GM10248 (cell line): ENCODE results near the gene ARMC2.
"Not testable (repeated sequence)": the region's sequence is repeated elsewhere in the genome, so short reads cannot be mapped to it uniquely, and the experiment has no call there.

ENCODE experiments used
- CTCF ChIA-PET: fragments of 300-600 bp; sonication (Branson Sonifier 250); formaldehyde crosslinking; extraction: SDS; loops from one replicate; lab custom pipeline; 2021; ENCODE audit warnings: antibody characterized with exemption; lab: Yijun Ruan, JAX
- POLR2A ChIA-PET: fragments of 350-650 bp; sonication (Branson Sonifier 250); formaldehyde crosslinking; extraction: SDS; loops from one replicate; lab custom pipeline; 2020; ENCODE audit warnings: antibody characterized with exemption; lab: Yijun Ruan, JAX
- DNase-seq: peaks from one replicate; pipeline ENCODE4 v3.0.0; 2012; ENCODE audit errors: extremely low spot score
- TF ChIP-seq, protein P1 (sequence below): IDR thresholded peaks from 2 replicates; pipeline ENCODE4 v1.5.1; 2012; ENCODE audit warnings: mild to moderate bottlenecking, low read depth; ENCODE audit errors: extremely low read depth, missing control alignments, control extremely low read depth

ARMC2 gene

DNA sequence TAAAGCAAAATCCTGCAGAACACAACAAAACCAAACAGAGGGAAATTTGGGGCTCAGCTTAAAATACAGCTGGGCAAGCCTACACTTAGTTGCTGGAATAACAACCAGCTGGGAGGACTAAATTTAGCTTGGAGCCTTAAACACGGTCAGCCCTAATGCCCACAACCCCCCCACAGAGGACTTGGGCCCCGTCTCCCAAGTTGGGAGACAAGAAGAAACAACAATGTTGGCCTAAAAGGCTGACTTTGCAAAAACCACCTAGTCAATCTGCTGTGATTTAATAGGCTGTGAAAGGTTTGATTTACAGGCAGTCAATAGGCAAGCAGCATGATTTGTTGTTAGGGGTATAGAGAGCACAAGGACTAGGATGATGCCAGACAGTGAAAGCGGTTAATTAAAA, 40.3 kb upstream of the ARMC2 start:
- no peak for DNase-seq
- POLR2A ChIA-PET, result no interaction called here
- CTCF ChIA-PET, result interaction anchor here (1.2 to 1.3 kb wide), 2 partner anchors 10 to 20 kb away, joined by 3 read pairs; no protein-coding TSS in a partner anchor
- TF ChIP-seq, protein P1, sequence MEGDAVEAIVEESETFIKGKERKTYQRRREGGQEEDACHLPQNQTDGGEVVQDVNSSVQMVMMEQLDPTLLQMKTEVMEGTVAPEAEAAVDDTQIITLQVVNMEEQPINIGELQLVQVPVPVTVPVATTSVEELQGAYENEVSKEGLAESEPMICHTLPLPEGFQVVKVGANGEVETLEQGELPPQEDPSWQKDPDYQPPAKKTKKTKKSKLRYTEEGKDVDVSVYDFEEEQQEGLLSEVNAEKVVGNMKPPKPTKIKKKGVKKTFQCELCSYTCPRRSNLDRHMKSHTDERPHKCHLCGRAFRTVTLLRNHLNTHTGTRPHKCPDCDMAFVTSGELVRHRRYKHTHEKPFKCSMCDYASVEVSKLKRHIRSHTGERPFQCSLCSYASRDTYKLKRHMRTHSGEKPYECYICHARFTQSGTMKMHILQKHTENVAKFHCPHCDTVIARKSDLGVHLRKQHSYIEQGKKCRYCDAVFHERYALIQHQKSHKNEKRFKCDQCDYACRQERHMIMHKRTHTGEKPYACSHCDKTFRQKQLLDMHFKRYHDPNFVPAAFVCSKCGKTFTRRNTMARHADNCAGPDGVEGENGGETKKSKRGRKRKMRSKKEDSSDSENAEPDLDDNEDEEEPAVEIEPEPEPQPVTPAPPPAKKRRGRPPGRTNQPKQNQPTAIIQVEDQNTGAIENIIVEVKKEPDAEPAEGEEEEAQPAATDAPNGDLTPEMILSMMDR, result no peak

DNA sequence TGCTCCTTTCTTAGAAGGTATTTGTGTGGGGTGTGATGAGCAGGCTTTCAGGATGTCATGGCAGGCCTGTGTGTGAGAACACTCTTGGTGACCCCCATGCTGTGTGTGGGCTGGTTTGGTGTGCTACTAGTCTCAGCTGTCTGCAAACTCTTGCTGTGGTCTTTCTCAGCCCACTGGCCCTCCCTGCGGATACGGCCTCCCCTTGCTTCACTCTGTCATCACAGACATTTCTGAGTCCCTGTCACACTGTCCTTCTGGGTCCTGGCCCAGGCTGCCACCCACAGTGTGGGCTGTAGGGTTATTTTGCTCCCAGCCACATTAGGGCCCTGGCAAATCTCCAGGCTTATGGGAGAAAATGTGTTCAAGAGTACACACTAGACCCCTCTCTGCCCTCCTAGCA, 39.0 kb upstream of the ARMC2 start:
- TF ChIP-seq, protein P1, result no peak
- CTCF ChIA-PET, result no interaction called here
- POLR2A ChIA-PET, result no interaction called here
- no peak for DNase-seq

DNA sequence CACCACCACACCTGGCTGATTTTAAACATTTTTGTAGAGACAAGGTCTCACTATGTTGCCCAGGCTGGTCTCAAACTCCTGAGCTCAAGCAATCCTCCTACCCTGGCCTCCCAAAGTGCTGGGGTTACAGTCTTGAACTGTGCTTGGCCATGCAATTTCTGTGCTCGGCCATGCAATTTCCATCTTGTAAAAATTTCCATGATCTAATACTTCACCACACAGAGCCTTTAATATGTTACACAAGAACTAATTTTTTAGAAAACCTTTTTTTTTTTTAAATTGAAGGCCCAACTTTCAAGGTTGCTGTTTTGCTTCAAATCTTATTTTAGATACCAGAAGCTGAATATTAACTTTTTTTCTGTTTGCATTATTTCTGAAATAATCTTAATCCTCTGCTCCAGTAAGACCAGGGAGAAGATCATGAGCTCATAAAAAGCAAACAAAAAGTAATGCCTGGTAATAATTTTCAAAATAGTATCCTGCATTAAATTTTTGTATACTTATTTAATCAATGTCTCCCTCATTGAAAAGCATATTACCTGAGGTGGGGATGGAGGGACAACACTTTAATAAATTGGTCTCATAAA, 38.1 kb upstream of the ARMC2 start:
- POLR2A ChIA-PET, result no interaction called here
- DNase-seq, result no peak
- CTCF ChIA-PET, result interaction anchor here (0.9 to 1.8 kb wide), 3 partner anchors 9 to 12 kb away, joined by 3 to 10 read pairs (median 4); no protein-coding TSS in a partner anchor
- TF ChIP-seq, protein P1, result no peak

DNA sequence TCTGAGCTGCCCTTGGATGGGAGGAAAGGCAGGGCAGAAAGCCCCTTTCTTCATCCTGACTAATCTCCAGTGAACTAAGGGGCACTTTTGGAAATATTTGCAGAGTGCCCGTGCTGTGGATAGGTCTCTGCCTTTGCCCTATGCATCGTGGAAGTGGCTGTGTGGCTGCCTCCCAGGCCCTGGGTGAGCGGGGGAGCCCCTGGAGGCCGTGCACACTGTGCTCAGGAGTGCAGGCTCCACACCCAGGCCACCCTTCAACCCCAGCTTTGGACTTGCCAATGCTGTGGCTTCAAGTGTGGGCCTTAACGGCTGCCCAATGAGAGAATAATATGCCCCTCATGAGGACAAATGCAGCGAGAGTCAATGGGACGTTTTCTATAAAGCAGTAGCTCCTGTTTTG, 36.7 kb upstream of the ARMC2 start:
- ChIA-PET CTCF (interaction anchor here (1.8 kb wide), 1 partner anchor 10 kb away, joined by 10 read pairs; no protein-coding TSS in a partner anchor), POLR2A (no interaction called here)
- DNase-seq, result no peak
- TF ChIP-seq, protein P1, result no peak

DNA sequence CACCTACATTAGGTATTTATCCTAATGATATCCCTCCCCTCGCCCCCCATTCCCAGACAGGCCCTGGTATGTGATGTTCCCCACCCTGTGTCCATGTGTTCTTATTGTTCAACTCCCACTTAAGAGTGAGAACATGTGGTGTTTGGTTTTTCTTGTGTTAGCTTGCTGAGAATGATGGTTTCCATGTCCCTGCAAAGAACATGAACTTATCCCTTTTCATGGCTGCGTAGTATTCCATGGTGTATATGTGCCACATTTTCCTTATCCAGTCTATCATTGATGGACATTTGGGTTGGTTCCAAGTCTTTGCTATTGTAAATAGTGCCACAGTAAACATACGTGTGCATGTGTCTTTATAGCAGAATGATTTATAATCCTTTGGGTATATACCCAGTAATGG, 35.0 kb upstream of the ARMC2 start:
- DNase-seq, CTCF ChIA-PET, POLR2A ChIA-PET: not testable (repeated sequence)

DNA sequence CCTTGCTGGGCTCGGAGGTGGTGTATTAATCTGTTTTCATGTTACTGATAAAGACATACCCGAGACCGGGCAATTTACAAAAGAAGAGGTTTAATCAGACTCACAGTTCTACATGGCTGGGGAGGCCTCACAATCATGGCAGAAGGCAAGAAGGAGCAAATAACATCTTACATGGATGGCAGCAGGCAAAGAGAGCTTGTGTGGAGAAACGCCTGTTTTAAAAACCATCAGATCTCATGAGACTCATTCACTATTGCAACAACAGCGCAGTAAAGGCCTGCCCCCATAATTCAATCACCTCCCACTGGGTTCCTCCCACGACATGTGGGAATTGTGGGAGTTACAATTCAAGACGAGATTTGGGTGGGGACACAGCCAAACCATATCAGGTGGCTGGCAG, 30.9 kb upstream of the ARMC2 start:
- CTCF ChIA-PET, POLR2A ChIA-PET, DNase-seq: not testable (repeated sequence)

DNA sequence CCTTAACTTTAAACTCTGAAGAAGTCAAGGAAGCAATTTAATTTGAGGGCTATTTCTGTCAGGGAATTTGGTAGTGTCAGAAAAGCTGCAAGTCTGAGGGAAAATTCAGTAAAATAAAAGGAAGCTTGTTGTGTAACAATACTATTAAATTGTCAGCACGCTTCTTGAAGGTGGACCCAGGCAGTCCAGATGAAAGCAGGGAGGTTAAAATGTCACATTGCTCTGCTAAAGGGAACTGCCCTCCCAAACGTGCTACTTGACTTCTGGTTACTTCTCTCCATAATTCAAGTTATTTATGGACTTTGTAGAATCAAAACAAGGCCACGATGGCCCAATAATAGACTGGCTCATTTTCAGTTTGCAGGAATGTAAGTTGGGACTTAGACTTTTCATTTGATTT, 28.2 kb upstream of the ARMC2 start:
- ChIA-PET POLR2A (no interaction called here), CTCF (no interaction called here)
- no peak for DNase-seq
- TF ChIP-seq, protein P1, result no peak
